Ishikawa (cell line): ENCODE data around the gene CMTR1.

Experiments used
- CEBPB ChIP-seq: IDR thresholded peaks from 2 replicates; pipeline ENCODE4 v1.6.1; 2012
- CREB1 ChIP-seq: IDR thresholded peaks from 2 replicates; pipeline ENCODE4 v1.6.1; 2012; ENCODE audit warnings: low read depth
- EGR1 ChIP-seq: IDR thresholded peaks from 2 replicates; pipeline ENCODE4 v1.6.1; 2012
- EP300 ChIP-seq: IDR thresholded peaks from 2 replicates; pipeline ENCODE4 v1.6.1; 2012; ENCODE audit warnings: borderline replicate concordance
- FOXM1 ChIP-seq: IDR thresholded peaks from 2 replicates; pipeline ENCODE4 v1.6.1; 2012; ENCODE audit warnings: low read depth, borderline replicate concordance
- NFIC ChIP-seq: IDR thresholded peaks from 2 replicates; pipeline ENCODE4 v1.6.1; 2012
- RAD21 ChIP-seq: IDR thresholded peaks from 2 replicates; pipeline ENCODE4 v1.6.1; 2012; ENCODE audit warnings: low read depth
- TAF1 ChIP-seq: IDR thresholded peaks from 2 replicates; pipeline ENCODE4 v1.6.1; 2012; ENCODE audit warnings: low read depth, mild to moderate bottlenecking
- TCF12 ChIP-seq: IDR thresholded peaks from 2 replicates; pipeline ENCODE4 v1.6.1; 2012; ENCODE audit warnings: low read depth
- TEAD4 ChIP-seq: IDR thresholded peaks from 2 replicates; pipeline ENCODE4 v1.6.1; 2012
- YY1 ChIP-seq: IDR thresholded peaks from 2 replicates; pipeline ENCODE4 v1.6.1; 2012; ENCODE audit warnings: low read depth
- ZBTB7A ChIP-seq: IDR thresholded peaks from 2 replicates; pipeline ENCODE4 v1.6.1; 2012; ENCODE audit warnings: low read depth
- TF ChIP-seq, protein P1 (sequence below): IDR thresholded peaks from 2 replicates; pipeline ENCODE4 v1.6.1; 2012; ENCODE audit warnings: low read depth, mild to moderate bottlenecking
- TF ChIP-seq, protein P2 (sequence below): IDR thresholded peaks from 2 replicates; pipeline ENCODE4 v1.6.1; 2012
- TF ChIP-seq, protein P3 (sequence below): IDR thresholded peaks from 2 replicates; pipeline ENCODE4 v1.6.1; 2012

CMTR1 gene

DNA sequence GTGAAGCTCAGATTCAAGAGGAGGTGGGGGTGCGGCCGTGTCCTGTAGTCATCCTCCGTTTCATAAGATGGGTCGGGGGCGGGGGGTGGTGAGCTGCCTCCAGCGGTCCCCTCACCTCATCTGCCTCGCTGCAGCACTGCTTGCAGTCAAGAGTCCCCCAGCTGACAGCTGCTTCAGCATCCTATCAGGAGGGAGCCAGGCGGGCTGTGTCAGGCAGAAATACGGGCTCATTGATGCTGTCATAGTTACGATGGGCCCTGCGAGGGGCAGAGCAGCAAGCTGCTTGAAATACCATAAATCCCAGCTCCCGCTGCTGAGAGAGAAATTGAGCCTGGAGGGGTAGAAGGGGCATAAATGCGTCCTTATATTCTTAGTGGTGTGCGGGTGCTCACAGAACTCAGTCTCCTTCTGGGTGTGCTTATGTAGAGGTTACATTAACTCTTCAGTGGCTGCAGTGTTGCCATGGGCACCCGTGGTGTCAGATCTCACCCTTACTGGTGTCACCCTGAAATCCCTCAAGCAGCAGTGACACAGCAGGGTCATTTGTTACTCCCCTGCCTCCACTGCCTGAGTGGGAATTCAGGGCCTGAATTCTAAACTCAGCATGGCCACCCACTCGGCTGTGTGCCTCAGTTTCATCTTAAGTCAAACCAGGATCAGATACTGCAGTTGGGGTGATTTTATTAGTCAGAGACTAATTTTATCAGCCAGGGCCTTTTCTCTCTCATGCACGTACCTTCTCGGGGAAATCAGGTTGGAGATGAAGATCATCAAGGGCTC lies 44.8 kb downstream of the CMTR1 start:
- no peak for TF ChIP-seq CEBPB
- TF ChIP-seq, protein P1, sequence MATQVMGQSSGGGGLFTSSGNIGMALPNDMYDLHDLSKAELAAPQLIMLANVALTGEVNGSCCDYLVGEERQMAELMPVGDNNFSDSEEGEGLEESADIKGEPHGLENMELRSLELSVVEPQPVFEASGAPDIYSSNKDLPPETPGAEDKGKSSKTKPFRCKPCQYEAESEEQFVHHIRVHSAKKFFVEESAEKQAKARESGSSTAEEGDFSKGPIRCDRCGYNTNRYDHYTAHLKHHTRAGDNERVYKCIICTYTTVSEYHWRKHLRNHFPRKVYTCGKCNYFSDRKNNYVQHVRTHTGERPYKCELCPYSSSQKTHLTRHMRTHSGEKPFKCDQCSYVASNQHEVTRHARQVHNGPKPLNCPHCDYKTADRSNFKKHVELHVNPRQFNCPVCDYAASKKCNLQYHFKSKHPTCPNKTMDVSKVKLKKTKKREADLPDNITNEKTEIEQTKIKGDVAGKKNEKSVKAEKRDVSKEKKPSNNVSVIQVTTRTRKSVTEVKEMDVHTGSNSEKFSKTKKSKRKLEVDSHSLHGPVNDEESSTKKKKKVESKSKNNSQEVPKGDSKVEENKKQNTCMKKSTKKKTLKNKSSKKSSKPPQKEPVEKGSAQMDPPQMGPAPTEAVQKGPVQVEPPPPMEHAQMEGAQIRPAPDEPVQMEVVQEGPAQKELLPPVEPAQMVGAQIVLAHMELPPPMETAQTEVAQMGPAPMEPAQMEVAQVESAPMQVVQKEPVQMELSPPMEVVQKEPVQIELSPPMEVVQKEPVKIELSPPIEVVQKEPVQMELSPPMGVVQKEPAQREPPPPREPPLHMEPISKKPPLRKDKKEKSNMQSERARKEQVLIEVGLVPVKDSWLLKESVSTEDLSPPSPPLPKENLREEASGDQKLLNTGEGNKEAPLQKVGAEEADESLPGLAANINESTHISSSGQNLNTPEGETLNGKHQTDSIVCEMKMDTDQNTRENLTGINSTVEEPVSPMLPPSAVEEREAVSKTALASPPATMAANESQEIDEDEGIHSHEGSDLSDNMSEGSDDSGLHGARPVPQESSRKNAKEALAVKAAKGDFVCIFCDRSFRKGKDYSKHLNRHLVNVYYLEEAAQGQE, result no peak
- TF ChIP-seq YY1, result no peak
- TF ChIP-seq RAD21, result no peak
- no peak for TF ChIP-seq CREB1
- no peak for TF ChIP-seq FOXM1

DNA sequence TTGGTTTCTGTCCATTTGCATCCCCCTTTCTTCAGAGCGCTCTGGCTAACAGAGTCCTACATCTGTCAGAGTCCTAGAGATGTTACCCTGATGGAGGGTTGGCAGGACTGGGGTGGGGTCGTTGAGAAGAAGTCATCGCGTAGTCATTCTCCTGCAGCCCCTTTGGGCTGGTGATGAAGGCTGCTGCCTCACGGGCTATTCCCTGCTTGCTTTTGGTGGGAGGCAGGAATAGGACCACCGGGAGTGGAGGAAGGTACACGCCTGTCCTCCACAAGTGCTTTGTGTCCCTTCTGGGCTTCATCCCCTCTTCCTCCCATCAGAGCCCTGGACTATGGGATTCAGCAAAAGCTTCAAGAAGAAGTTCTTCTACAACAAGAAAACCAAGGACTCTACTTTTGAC lies 45.8 kb downstream of the CMTR1 start:
- TF ChIP-seq, protein P2, sequence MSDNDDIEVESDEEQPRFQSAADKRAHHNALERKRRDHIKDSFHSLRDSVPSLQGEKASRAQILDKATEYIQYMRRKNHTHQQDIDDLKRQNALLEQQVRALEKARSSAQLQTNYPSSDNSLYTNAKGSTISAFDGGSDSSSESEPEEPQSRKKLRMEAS, result no peak
- TF ChIP-seq, protein P3, sequence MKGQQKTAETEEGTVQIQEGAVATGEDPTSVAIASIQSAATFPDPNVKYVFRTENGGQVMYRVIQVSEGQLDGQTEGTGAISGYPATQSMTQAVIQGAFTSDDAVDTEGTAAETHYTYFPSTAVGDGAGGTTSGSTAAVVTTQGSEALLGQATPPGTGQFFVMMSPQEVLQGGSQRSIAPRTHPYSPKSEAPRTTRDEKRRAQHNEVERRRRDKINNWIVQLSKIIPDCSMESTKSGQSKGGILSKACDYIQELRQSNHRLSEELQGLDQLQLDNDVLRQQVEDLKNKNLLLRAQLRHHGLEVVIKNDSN, result no peak
- TF ChIP-seq, protein P1, result no peak
- TF ChIP-seq CEBPB (no peak), EGR1 (no peak), YY1 (no peak), EP300 (no peak), NFIC (no peak), ZBTB7A (no peak), RAD21 (no peak), TCF12 (no peak), TEAD4 (no peak)

DNA sequence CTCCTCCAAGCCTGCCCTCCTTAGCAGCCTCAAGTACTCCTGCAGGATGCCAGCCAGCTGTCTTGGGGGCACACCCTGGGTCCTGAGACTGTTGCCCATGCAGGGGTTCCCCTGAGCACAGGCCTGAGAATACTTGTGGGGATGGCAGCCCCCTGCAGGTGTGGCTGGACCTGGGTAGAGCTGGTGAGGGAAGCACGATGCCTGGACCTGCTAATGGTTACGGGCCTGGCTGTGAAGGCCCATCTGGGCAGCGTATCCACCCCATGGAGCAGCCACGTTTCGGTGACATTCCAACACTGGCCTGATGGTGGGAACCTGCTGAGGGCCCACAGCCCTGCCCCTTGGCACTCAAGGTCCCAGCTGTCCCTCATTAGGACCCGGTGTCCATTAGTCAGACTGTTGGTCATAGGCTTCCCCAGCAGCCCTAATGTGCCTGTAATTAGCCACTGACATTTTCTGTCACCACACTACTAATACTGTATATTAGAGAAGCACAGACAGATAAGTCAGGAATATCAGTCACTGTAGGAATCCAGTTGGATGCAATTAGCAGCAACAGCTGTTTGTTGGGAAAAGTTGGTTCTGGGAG lies 46.3 kb downstream of the CMTR1 start:
- TF ChIP-seq TAF1, result no peak
- TF ChIP-seq EP300, result no peak
- TF ChIP-seq TEAD4, result no peak

DNA sequence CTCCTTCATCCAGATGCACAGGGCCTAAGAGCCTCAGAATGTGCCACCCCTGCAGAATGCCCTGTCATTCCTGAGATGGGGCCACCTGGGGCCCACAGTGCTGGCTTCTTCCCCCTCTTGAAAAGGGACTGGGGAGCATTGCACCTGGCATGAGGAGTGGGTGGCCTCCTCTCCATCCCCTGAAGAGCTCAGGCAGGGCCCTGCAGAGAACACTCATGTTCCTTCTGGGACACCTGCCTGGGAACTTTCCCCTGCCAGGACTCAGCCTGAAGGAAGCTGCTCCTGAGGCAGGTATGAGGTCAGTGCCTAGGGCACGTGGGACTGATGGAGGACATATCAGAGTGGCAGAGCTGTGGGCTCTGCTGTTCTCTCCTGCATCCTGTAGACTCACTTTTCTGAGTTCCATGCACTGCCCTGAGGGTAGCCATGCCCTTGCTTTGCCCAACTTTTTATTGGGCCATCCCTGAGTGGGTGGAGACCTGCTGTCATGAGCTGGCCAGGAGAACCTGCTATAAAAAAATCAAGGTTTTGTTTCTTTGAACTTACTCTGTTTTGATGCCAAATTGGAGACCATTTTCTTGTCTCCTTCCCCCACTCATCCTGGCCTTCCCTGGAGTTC lies 47.2 kb downstream of the CMTR1 start:
- TF ChIP-seq, protein P3, result no peak
- TF ChIP-seq FOXM1 (no peak), NFIC (no peak), TAF1 (no peak), CEBPB (no peak), YY1 (no peak), ZBTB7A (no peak), EP300 (no peak), TCF12 (no peak), RAD21 (no peak), EGR1 (no peak), CREB1 (no peak), TEAD4 (no peak)
- TF ChIP-seq, protein P2, result no peak
- TF ChIP-seq, protein P1, result no peak
